Inflammatory macrophage (primary cell): Measurements from ENCODE around the gene RBM46.
"Not testable (repeated sequence)": the region's sequence is repeated elsewhere in the genome, so short reads cannot be mapped to it uniquely, and the experiment has no call there.

ENCODE experiments used
- DNase-seq, 2 donors: peaks; one replicate each; pipeline ENCODE4 v3.0.0-alpha.2; 2020 to 2022

Gene RBM46

GRCh38 chr4:154836513-154836912, 55.4 kb downstream of the RBM46 start:
- no peak for DNase-seq

GRCh38 chr4:154838155-154838554, 57.1 kb downstream of the RBM46 start:
- DNase-seq, result no peak

GRCh38 chr4:154838694-154839093, 57.6 kb downstream of the RBM46 start:
- no peak for DNase-seq

GRCh38 chr4:154854362-154854761, 73.3 kb downstream of the RBM46 start:
- DNase-seq, result no peak

- DNase-seq, result no peak
These were observed 77.1 kb downstream of the RBM46 start for GRCh38 chr4:154858166-154858565.

GRCh38 chr4:154868414-154869194, 87.5 kb downstream of the RBM46 start:
- DNase-seq, result no peak

GRCh38 chr4:154869301-154869700, 88.2 kb downstream of the RBM46 start:
- DNase-seq, result no peak

- no peak for DNase-seq
These were observed 91.1 kb downstream of the RBM46 start for GRCh38 chr4:154872198-154872597.

- not testable (repeated sequence) for DNase-seq
These were observed 93.0 kb downstream of the RBM46 start for GRCh38 chr4:154874049-154874448.

GRCh38 chr4:154877110-154877760, 96.2 kb downstream of the RBM46 start:
- DNase-seq, result no peak
